ENCODE results near the gene ZBTB7C. TPM values are rescaled to one million over a fixed set of nuclear protein-coding genes. Genes with fewer than 3 reads are reported as not detected.

ZBTB7C gene
- total RNA-seq, 1 donor from 2014 or later, result 0.11 TPM

DNA sequence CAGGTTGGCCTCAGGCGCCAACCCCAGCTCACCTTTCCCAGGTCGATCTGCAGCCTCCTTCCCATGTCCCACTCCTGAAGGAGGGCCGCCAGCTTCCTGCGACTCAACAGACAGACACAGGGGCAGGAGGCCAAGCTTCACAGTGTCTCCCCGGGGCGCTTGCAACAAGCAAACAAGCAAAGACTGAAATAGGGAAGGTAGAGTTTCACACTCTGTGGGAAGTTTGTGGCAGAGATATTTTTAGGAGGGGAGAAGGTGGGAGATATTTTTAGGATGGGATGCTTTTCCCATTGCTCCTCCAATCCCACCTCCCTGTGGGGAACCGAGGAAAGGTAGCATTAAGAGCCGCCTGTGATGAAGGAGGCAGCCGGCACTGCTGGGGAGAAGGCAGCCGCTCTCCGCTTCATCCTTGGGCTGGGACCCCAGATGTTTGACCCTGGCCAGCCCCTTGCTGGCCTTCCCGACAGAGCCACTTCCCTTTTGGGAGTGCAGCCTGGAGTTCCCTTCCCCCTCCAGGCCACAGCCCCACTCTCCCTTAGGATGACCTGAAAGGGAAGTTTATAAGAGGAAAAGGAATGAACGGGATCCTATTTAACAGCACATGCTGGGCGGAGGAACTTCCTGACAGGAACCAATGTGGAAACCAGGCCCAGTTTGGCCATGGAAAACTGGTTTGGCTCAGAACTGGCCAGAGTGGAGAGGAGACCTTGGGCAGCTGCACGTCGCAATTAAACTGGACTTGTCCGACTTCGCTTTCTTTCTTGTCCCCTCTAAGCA is 336.6 kb downstream of the ZBTB7C start:
- Mint-ChIP-seq H3K27me3 (ENCODE audit: unreplicated experiment) (peaks cover 10% of the 10 kb centered on the region), H3K4me3 (ENCODE audit: unreplicated experiment) (no peak overlapping the region), H3K4me1 (ENCODE audit: unreplicated experiment) (peaks cover 21% of the 10 kb centered on the region), H3K27ac (ENCODE audit: unreplicated experiment) (peak overlapping the region; percentile 74), H3K36me3 (ENCODE audit: unreplicated experiment) (no peaks in the 10 kb centered on the region), H3K9me3 (ENCODE audit: unreplicated experiment) (no peaks in the 10 kb centered on the region)
- TF ChIP-seq, protein P1, sequence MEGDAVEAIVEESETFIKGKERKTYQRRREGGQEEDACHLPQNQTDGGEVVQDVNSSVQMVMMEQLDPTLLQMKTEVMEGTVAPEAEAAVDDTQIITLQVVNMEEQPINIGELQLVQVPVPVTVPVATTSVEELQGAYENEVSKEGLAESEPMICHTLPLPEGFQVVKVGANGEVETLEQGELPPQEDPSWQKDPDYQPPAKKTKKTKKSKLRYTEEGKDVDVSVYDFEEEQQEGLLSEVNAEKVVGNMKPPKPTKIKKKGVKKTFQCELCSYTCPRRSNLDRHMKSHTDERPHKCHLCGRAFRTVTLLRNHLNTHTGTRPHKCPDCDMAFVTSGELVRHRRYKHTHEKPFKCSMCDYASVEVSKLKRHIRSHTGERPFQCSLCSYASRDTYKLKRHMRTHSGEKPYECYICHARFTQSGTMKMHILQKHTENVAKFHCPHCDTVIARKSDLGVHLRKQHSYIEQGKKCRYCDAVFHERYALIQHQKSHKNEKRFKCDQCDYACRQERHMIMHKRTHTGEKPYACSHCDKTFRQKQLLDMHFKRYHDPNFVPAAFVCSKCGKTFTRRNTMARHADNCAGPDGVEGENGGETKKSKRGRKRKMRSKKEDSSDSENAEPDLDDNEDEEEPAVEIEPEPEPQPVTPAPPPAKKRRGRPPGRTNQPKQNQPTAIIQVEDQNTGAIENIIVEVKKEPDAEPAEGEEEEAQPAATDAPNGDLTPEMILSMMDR (IDR thresholded peaks at IDR 0.05), result no peak
- DNase-seq (ENCODE audit: extremely low spot score, unreplicated experiment), result no peak

DNA sequence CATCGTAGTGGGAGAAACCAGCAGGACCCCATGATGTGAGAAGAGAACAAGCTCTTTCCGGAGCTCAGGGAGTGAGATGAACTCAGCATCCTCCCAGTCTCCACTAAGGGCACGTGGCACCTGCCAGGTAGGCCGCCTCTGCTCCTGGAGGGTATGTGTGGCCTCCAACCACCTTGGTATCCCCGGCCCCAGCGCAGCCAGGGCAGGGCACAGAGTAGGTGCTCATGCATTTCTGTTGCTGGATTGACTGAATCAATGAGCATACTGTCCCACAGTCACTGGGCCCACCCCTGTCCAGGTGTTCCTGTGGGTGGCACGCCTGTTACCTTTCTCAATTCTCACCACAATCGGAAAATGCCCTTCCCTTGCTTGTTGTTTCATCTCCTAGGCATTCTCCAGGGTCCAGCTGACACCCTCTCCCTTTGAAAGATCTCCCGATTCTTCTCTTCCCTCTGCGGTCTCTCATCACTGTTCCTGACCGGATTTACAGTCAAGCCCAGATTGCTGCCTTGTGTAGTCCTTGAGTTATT is 340.2 kb downstream of the ZBTB7C start:
- Mint-ChIP-seq H3K4me3 (ENCODE audit: unreplicated experiment) (no peak overlapping the region), H3K4me1 (ENCODE audit: unreplicated experiment) (peaks cover 21% of the 10 kb centered on the region), H3K27me3 (ENCODE audit: unreplicated experiment) (peaks cover 15% of the 10 kb centered on the region), H3K9me3 (ENCODE audit: unreplicated experiment) (no peaks in the 10 kb centered on the region), H3K27ac (ENCODE audit: unreplicated experiment) (no peak overlapping the region), H3K36me3 (ENCODE audit: unreplicated experiment) (no peaks in the 10 kb centered on the region)
- TF ChIP-seq, protein P1 (IDR thresholded peaks at IDR 0.05), result no peak
- no peak for DNase-seq (ENCODE audit: extremely low spot score, unreplicated experiment)

DNA sequence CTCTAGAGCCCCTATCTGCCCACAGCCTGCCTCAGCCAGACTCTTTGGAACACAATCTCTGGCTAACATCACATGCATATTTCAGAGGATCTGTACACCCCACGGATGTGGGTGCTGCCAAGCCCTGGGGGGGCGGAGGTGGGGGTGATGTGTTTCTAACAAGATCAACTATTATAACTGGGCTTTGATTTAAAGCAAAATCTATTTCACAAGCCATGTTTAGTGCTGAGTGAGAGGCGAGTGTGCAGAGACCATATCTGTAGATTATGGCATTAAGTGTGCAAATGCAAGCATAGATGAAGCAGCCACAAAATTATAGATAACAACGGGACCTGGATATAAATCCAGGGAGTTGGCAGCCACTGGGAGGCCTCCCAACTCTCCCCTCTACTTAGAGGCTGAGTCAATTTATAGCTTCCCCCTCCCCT is 342.9 kb downstream of the ZBTB7C start:
- H3K36me3 Mint-ChIP-seq (ENCODE audit: unreplicated experiment), result no peaks in the 10 kb centered on the region
- H3K27me3 Mint-ChIP-seq (ENCODE audit: unreplicated experiment), result peaks cover 22% of the 10 kb centered on the region
- TF ChIP-seq, protein P1 (IDR thresholded peaks at IDR 0.05), result no peak

DNA sequence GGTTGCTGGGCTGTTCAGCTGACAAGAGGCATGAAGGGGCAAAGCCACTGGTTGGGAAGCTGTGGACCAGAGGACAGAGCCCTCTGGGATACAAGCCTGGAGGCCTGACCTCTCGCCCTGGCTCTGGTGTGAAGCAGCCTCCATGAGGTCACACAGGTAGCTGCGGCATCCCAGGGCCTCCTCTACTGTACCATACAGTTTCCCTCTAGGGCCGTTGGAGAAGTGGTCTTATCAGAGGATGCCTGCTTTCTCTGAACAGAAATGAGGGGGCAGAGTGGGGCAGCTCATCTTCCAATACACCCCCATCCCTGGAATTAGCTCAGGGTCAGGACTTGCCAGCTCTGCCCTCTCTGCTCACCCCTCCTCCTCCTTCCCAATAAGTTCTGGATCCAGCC is 343.6 kb downstream of the ZBTB7C start:
- Mint-ChIP-seq H3K36me3 (ENCODE audit: unreplicated experiment) (no peaks in the 10 kb centered on the region), H3K9me3 (ENCODE audit: unreplicated experiment) (no peaks in the 10 kb centered on the region), H3K27ac (ENCODE audit: unreplicated experiment) (no peak overlapping the region)

More for the DNA sequence above, 342.9 kb downstream of the ZBTB7C start:
- Mint-ChIP-seq H3K27ac (ENCODE audit: unreplicated experiment) (no peak overlapping the region), H3K4me3 (ENCODE audit: unreplicated experiment) (no peak overlapping the region), H3K4me1 (ENCODE audit: unreplicated experiment) (no peaks in the 10 kb centered on the region), H3K9me3 (ENCODE audit: unreplicated experiment) (no peaks in the 10 kb centered on the region)
- DNase-seq (ENCODE audit: extremely low spot score, unreplicated experiment), result no peak

More for the DNA sequence above, 343.6 kb downstream of the ZBTB7C start:
- H3K4me1 Mint-ChIP-seq (ENCODE audit: unreplicated experiment), result no peaks in the 10 kb centered on the region
- TF ChIP-seq, protein P1 (IDR thresholded peaks at IDR 0.05), result no peak
- H3K4me3 Mint-ChIP-seq (ENCODE audit: unreplicated experiment), result no peak overlapping the region
- peaks cover 26% of the 10 kb centered on the region for H3K27me3 Mint-ChIP-seq (ENCODE audit: unreplicated experiment)
- no peak for DNase-seq (ENCODE audit: extremely low spot score, unreplicated experiment)

All from osteocyte (in vitro differentiated cells).